ENCODE results near the gene PELI2. TPM values are rescaled to one million over a fixed set of nuclear protein-coding genes. Genes with fewer than 3 reads are reported as not detected.

Gene PELI2
- total RNA-seq, 4 donors from 2014 or later: 2.5 to 5.8 (median 4.2) TPM

DNA sequence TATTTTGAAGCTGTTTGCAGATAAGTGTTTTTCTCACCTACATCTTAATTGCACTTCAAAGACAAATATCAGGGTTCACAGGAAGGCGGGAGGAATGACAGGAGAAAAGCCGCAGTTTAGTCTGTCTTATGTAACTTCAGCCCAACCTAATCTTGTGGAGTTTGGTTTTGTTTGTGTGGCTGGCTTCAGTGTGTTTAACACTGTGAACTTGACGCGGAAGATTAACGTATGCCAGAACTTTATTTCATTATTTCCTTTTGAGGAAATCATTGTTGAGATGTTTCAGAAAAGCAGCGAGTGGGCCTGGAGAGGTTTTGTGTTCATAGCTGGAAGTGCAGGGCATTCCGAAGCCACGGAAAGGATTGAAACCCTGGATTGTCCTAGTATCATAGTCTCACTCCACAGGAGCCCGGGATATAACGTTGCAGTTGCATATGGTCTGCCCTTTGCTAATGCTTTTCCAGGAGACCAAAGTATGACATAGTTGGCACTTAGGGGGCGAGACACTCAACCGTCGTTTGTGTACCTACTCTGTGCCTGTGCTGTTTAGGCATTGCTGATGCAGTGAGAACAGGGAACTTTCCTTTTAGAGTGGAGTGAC lies 2.0 kb downstream of the PELI2 start:
- H3K4me1 ChIP-seq: peaks cover 11 to 12% of the 10 kb centered on the region in 2 donors
- H3K4me3 ChIP-seq: peak overlapping the region; percentile 71 to 80 (median 76)
- H3K36me3 ChIP-seq: no peaks in the 10 kb centered on the region
- no peak for ATAC-seq
- TF ChIP-seq CTCF (IDR thresholded peaks at IDR 0.05 in 4 of 5, conservative IDR thresholded peaks at IDR 0.05 in 1 of 5) (peak in 1 of 5 experiments; percentile 5), POLR2A (IDR thresholded peaks at IDR 0.05) (no peak)
- H3K9me3 ChIP-seq: no peaks in the 10 kb centered on the region
- no peaks in the 10 kb centered on the region for H3K27me3 ChIP-seq
- no peak for DNase-seq
- in situ Hi-C loops (cut with MboI; ENCODE audit: low sequenced_read_pairs in 4 of 4): no loop called here
- intact Hi-C loops (cut with DNase I; ENCODE audit: low total_unique reads): no loop called here
- H3K27ac ChIP-seq: peak overlapping the region; percentile 75 to 87 (median 82)

DNA sequence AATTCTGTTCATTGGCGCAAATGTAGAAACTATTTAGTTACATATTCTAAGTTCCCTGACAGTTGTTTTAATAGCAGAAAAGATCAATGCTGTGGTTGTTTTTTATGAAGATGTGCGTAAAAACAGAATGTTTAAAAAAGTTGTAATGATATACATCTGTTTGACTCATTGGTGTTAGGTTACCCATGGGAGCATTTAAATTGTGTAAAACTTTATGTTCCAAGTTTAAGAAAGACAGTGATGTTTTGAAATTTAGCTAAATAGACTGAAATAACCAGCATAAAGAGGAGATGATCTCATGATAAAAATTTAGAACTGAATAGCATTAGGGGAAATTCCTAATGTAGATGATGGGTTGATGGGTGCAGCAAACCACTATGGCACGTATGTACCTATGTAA lies 3.6 kb downstream of the PELI2 start:
- H3K9me3 ChIP-seq: no peaks in the 10 kb centered on the region
- ATAC-seq (no peak), DNase-seq (no peak)
- in situ Hi-C loops (cut with MboI; ENCODE audit: low sequenced_read_pairs in 4 of 4) (no loop called here), intact Hi-C loops (cut with DNase I; ENCODE audit: low total_unique reads) (no loop called here)
- H3K4me1 ChIP-seq: peaks cover 11 to 12% of the 10 kb centered on the region in 2 donors
- H3K27me3 ChIP-seq: no peaks in the 10 kb centered on the region
- no peak overlapping the region for H3K27ac ChIP-seq
- TF ChIP-seq POLR2A (IDR thresholded peaks at IDR 0.05): no peak
- no peak for TF ChIP-seq CTCF (IDR thresholded peaks at IDR 0.05 in 4 of 5, conservative IDR thresholded peaks at IDR 0.05 in 1 of 5)
- H3K36me3 ChIP-seq: no peaks in the 10 kb centered on the region
- no peak overlapping the region for H3K4me3 ChIP-seq

DNA sequence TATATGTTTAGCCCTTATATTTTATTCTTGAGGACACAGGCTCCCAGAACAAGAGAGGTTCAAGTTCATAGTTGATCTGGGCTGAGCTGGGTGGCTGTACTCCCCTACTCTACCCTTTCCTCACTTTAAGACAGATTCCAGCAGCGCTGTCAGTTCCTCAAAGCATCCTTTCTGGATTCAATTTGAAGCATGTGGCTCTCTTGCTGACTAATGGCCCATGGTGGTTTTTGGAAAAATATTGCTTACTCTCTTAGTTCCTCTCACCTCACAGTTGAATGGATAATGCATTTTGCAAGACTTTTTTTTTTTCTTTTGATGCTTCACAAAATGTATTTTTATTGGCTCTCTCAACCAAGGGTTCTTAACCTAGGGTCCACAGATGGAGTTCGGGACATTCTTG lies 4.1 kb downstream of the PELI2 start:
- in situ Hi-C loops (cut with MboI; ENCODE audit: low sequenced_read_pairs in 4 of 4) (no loop called here), intact Hi-C loops (cut with DNase I; ENCODE audit: low total_unique reads) (no loop called here)
- ATAC-seq (no peak), DNase-seq (no peak)
- no peak overlapping the region for H3K4me3 ChIP-seq
- TF ChIP-seq CTCF (IDR thresholded peaks at IDR 0.05 in 4 of 5, conservative IDR thresholded peaks at IDR 0.05 in 1 of 5) (no peak), POLR2A (IDR thresholded peaks at IDR 0.05) (no peak)
- no peaks in the 10 kb centered on the region for H3K36me3 ChIP-seq
- H3K27me3 ChIP-seq: no peaks in the 10 kb centered on the region
- no peaks in the 10 kb centered on the region for H3K9me3 ChIP-seq
- peaks cover 8 to 12% of the 10 kb centered on the region in 2 donors for H3K4me1 ChIP-seq
- no peak overlapping the region for H3K27ac ChIP-seq

GRCh38 chr14:56124327-56124726 lies 6.1 kb downstream of the PELI2 start:
- DNase-seq (no peak), ATAC-seq (no peak)
- Histone ChIP-seq H3K27ac (no peak overlapping the region), H3K27me3 (no peaks in the 10 kb centered on the region), H3K4me1 (peaks cover 6 to 10% of the 10 kb centered on the region in 2 donors), H3K9me3 (no peaks in the 10 kb centered on the region), H3K4me3 (no peak overlapping the region), H3K36me3 (no peaks in the 10 kb centered on the region)
- intact Hi-C loops (cut with DNase I; ENCODE audit: low total_unique reads) (no loop called here), in situ Hi-C loops (cut with MboI; ENCODE audit: low sequenced_read_pairs in 4 of 4) (no loop called here)
- TF ChIP-seq POLR2A (IDR thresholded peaks at IDR 0.05) (no peak), CTCF (IDR thresholded peaks at IDR 0.05 in 4 of 5, conservative IDR thresholded peaks at IDR 0.05 in 1 of 5) (no peak)
